HG02610 (cell line): ENCODE measurements around the gene PPP2R2C.

Experiments
- ATAC-seq: cut with Tn5 transposase; IDR thresholded peaks from one replicate; pipeline ENCODE4 v1.9.1; 2021; ENCODE audit warnings: mild to moderate bottlenecking, moderate library complexity; ENCODE audit not compliant: unreplicated experiment

Gene PPP2R2C

GRCh38 chr4:6494431-6495295, 22.2 kb upstream of the PPP2R2C start:
- ATAC-seq: no peak

- ATAC-seq: no peak
Measured at GRCh38 chr4:6493658-6494304, 21.4 kb upstream of the PPP2R2C start.

DNA sequence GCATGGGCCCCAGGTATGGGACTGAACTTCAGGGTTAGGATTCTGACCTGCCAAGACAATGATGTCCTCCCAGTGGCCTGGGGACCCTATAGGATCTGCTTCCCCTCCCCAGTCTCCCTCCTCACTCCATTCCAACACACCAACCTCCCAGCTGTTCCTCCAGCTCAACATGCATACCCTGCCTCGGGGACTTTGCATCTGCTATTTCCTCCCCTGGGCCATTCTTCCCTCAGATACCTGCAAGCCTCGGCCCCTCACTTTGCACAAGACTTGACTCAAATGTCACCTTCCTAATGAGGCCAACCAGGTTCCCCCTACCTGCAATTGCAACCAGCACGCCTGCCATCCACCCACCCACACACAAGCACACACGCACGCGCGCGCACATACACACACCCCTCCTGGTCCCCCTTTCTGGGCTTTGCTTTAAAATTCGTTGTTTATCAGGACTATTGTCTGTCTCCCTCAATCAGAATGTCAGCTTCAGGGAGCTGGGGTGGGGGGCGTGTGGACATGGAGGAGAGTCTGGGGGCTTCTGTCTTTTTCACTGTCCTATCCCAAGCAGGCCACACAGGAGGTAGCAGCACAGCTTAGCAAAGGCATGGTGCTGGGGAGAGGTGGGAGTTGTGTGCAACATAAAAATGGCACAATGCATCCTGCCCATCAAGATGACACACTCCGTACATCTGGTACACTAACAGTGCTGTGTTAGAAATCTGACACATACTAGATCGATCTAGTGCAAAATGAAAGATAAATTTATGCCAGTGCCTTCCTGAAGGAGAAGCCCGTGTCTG, 20.6 kb upstream of the PPP2R2C start:
- no peak for ATAC-seq

- no peak for ATAC-seq
Measured at GRCh38 chr4:6492027-6492590, 19.7 kb upstream of the PPP2R2C start.

DNA sequence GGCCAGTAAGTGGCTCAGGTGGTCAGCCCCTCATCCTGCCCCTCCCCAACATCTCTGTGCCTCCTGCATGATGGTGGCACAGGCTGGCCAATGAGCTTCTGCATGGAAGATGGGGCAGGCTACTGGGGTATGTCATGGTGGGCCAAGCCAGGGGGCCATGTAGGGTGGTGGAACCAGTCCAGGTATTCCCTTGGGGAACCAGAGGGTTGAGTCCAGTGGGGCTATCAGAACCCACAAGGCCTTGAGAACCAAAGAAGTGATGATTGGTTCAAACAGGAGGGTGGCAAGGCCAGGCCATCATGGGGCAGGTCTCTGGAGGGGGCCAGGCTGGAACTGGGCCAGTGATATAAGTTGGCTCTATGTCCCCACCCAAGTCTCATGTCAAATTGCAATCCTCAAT, 18.8 kb upstream of the PPP2R2C start:
- ATAC-seq: no peak

DNA sequence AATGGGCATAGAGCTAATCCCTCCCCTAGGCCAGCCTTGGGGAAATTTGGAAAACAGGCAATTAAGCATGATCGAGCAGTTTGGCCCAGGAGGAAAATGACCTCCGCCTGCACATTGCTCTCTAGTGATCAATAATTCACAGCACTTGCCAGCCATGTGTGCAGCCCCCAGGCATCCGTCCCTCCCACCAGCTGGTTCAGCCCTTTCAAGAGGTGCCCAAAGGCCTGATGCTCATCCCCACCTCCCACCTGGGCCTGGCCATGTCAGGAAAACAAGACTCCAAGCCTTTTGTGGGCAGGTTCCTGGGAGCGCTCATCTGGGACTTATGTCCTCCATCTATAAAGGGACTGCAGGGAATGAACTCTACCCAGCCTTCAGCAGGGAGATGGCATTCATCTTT, 17.5 kb upstream of the PPP2R2C start:
- ATAC-seq: no peak

DNA sequence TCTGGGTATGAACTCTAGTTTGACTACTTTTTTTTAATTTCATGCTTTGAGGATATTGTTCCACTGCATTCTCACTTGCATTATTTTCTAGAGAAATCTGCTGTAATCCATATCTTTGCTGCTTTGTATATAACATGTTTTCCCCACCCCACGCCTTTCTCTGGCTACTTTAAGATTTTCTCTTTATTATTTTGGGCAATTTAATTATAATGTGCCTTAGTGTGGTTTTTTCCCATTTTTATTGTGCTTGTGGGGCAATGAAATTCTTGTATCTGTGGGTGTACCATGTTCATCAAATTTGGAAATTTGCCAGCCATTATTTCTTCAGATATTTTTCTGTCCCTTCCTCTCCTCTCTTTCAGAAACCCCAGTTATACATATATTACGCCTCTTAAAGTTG, 15.1 kb upstream of the PPP2R2C start:
- ATAC-seq: no peak

DNA sequence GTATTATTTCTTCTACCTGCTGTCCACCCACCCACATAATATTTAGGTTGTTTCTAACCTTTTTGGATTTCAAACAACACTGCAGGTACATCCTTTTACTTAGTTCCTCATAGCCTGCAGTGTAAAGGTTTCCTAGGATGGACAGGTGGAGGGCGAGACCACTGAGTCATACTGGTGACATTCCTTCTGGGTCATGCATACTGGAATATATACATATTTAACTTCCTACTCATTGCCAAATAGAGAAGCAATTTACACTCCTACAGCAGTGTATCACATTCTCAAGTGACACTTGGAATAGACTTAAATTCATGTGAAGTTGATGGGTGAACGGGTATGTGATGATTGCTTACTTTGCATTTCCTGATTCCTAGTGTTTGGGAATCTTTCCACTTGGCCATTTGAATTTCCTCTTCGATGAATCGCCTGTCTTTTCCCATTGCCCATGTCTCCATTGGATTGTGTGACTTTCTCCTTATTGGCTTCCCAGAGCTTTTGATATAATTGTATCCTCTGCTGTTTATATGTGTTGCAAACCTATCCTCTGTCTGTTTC, 8.2 kb upstream of the PPP2R2C start:
- ATAC-seq: no peak

DNA sequence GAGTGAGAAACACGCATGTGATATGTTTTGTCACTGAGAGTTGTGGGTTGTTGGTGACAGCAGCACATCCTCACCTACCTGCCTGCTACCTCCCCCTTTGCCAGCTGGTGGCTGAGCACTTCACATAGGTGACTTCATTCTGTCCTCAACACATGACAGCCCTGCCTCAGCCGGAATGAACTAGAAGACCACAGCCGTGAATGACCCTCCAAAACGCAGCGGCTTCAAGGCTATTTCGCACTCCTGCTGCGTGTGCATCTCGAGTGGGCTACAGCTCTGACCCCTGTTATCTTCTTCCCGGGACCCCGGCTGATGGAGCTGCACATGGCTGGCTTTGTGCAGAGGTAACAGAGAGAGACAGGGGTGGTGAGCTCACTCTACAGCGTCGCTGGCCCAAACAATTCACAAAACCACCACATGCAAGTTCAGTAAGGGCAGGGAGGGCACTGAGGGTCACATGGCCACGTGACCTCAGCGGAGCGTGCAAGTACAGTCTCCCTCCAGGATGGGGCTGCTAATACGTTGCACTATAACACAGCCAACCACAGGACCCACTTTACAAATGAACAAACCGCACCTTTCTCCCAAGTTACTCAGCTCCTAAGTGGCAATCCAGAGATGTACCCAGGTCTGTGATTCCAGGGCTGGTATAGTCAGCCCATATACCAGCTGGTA, 6.3 kb upstream of the PPP2R2C start:
- ATAC-seq: no peak

GRCh38 chr4:6476893-6477292, 4.5 kb upstream of the PPP2R2C start:
- ATAC-seq: no peak

DNA sequence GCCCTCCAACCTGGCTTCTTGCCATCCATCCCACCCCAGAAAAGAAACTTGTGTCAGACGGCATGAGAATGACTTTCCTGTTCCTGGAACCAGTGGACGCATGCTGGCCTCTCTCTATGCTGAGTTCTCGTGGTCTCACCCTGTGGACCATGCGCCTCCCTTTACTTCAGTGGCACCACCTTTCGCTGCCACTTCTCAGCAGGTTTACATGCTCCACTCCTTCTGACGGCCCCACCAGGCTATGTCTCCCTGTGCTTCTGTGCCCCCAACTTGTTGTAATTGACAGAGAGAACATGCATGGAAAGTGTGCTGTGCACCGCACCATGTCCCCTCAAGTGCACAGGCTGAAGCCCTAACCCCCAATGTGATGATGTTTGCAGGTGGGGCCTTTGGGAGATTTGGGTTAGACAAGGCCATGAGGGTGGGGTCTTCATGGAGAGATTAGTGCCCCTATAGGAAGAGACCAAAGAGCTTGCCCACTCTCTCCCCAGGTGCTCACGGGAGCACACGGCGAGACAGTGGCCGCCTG, 3.1 kb upstream of the PPP2R2C start:
- no peak for ATAC-seq

DNA sequence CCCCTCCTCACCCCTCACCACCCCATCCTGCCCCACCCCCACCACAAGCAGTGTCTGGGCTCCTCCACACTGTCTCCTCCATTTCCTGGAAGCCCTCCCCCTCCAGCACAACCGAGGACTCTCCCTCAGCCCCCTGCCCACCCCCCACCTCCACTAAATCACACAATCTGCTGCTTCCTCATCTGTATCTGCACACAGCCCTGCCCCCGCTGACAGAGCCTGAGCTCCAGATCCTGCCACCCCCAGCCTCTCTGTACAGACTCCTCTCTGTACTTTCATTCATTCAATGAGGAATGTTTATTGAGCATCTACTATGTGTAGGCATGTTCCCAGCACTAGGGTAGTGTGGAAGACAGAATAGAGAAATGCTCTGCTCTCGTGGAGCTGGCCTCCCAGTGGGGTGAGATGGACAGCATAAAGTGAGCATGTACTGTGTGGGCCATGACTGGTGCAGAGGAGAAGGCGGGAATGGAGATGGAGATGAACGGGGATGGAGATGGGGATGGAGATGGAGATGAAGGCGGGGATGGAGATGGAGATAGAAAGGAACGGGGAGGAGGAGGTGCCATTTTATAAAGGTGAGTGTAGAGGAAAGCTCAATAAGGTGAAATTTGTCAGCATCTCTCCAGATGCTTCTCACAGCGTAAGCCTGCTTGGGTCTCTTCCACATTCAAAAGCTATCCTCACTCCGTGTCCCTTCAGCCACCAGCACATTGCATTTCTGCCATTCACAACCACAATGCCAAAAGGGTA, 2.5 kb upstream of the PPP2R2C start:
- ATAC-seq: no peak

- no peak for ATAC-seq
Measured at GRCh38 chr4:6474053-6474568, 1.7 kb upstream of the PPP2R2C start.

- ATAC-seq: no peak
Measured at GRCh38 chr4:6473264-6474052, 1.0 kb upstream of the PPP2R2C start.

- ATAC-seq: no peak
Measured at GRCh38 chr4:6472008-6472386, 417 bp downstream of the PPP2R2C start.

GRCh38 chr4:6471307-6472007, 957 bp downstream of the PPP2R2C start:
- ATAC-seq: no peak

DNA sequence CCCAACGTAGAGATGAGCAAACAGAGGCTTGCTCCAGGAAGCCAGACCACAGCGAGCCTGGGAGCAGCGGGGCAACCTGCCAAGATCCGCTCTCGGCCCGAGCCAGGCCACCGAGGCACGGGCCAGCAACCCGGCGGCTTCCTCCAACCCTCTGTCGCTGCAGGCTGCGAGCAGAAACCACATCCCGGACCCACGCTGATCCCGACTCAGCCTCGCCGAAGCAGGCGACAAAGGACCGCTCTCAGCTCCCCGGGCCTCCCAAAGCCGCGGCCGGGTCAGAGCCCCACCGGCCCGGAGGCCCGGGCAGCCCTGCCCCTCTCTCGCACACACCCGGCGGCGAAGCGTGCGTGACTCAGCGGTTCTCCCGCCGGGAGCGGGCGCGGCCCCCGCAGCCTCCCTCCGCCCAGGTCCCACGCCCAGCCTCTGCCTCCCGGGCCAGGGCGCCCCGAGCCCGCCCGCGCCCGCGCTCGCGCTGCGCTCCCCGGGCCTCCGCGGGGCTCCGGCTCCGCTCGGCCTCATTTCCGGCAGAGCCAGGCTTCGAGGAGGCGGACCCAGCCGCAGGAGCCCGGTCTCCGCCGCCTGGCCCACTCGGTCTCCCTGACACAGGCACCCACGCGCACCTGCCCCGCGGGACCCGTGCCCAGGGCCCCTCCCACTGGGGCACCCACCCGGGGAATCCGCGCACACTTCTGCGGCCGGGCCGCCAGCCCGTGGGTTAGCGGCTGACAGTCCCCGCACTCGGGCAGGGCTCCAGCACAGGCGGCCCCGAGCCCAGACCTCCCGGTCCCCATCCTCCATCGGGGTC, 1.7 kb downstream of the PPP2R2C start:
- ATAC-seq: no peak
